ENCODE results near the gene ANKRD44. TPM values are rescaled to one million over a fixed set of nuclear protein-coding genes. Genes with fewer than 3 reads are reported as not detected.

ANKRD44 gene
- total and polyA plus RNA-seq, 7 donors = 0.35 to 9.3 (median 1.7) TPM

- H3K27ac ChIP-seq = no peak overlapping the region
- 84 to 88% (median 84%) methylated on average over 5 of the region's 5 CpGs for WGBS, 3 donors
Observed at GRCh38 chr2:197265924-197266323, 44.7 kb downstream of the ANKRD44 start.

GRCh38 chr2:197265036-197265435, 45.5 kb downstream of the ANKRD44 start:
- no peak for ATAC-seq
- Histone ChIP-seq H3K27ac (no peak overlapping the region), H3K4me3 (no peak overlapping the region), H3K9me3 (no peaks in the 10 kb centered on the region), H3K36me3 (ENCODE audit: insufficient read depth in 1 of 2, low read depth in 1 of 2) (no peaks in the 10 kb centered on the region), H3K27me3 (ENCODE audit: insufficient read depth in 3 of 3, low read length in 2 of 3) (no peaks in the 10 kb centered on the region), H3K4me1 (no peaks in the 10 kb centered on the region)
- intact Hi-C loops (cut with DNase I) = no loop called here
- no peak for DNase-seq
- WGBS, 3 donors = 89 to 93% (median 93%) methylated on average over 4 of the region's 4 CpGs
- TF ChIP-seq CTCF (IDR thresholded peaks at IDR 0.05) = no peak

More at GRCh38 chr2:197265924-197266323, 44.7 kb downstream of the ANKRD44 start:
- no peaks in the 10 kb centered on the region for H3K4me1 ChIP-seq
- no peak overlapping the region for H3K4me3 ChIP-seq
- intact Hi-C loops (cut with DNase I) = no loop called here
- no peaks in the 10 kb centered on the region for H3K27me3 ChIP-seq (ENCODE audit: insufficient read depth in 3 of 3, low read length in 2 of 3)
- TF ChIP-seq CTCF (IDR thresholded peaks at IDR 0.05) = no peak
- H3K9me3 ChIP-seq = no peaks in the 10 kb centered on the region
- H3K36me3 ChIP-seq (ENCODE audit: insufficient read depth in 1 of 2, low read depth in 1 of 2) = no peaks in the 10 kb centered on the region
- no peak for DNase-seq
- ATAC-seq = no peak

- H3K27ac ChIP-seq = no peak overlapping the region
- 78 to 80% (median 79%) methylated on average over 5 of the region's 5 CpGs for WGBS, 3 donors
- no peak for ATAC-seq
- no peaks in the 10 kb centered on the region for H3K36me3 ChIP-seq (ENCODE audit: insufficient read depth in 1 of 2, low read depth in 1 of 2)
- no peaks in the 10 kb centered on the region for H3K4me1 ChIP-seq
- no peaks in the 10 kb centered on the region for H3K27me3 ChIP-seq (ENCODE audit: insufficient read depth in 3 of 3, low read length in 2 of 3)
- no peak overlapping the region for H3K4me3 ChIP-seq
- no peaks in the 10 kb centered on the region for H3K9me3 ChIP-seq
- intact Hi-C loops (cut with DNase I) = no loop called here
- DNase-seq = no peak
- TF ChIP-seq CTCF (IDR thresholded peaks at IDR 0.05) = no peak
Observed at GRCh38 chr2:197264332-197264731, 46.2 kb downstream of the ANKRD44 start.

GRCh38 chr2:197263077-197263476, 47.5 kb downstream of the ANKRD44 start:
- no peak overlapping the region for H3K4me3 ChIP-seq
- no peaks in the 10 kb centered on the region for H3K36me3 ChIP-seq (ENCODE audit: insufficient read depth in 1 of 2, low read depth in 1 of 2)
- no peaks in the 10 kb centered on the region for H3K27me3 ChIP-seq (ENCODE audit: insufficient read depth in 3 of 3, low read length in 2 of 3)
- H3K27ac ChIP-seq = no peak overlapping the region
- intact Hi-C loops (cut with DNase I) = no loop called here
- WGBS, 3 donors = 93 to 99% (median 97%) methylated on average over 9 of the region's 9 CpGs
- no peak for ATAC-seq
- H3K9me3 ChIP-seq = no peaks in the 10 kb centered on the region
- H3K4me1 ChIP-seq = no peaks in the 10 kb centered on the region
- no peak for TF ChIP-seq CTCF (IDR thresholded peaks at IDR 0.05)
- DNase-seq = no peak

GRCh38 chr2:197261808-197262226, 48.8 kb downstream of the ANKRD44 start:
- H3K4me3 ChIP-seq = no peak overlapping the region
- intact Hi-C loops (cut with DNase I) = no loop called here
- no peaks in the 10 kb centered on the region for H3K9me3 ChIP-seq
- WGBS, 3 donors = 69 to 79% (median 71%) methylated on average over 6 of the region's 6 CpGs
- DNase-seq (no peak), ATAC-seq (no peak)
- H3K27ac ChIP-seq = no peak overlapping the region
- H3K4me1 ChIP-seq = no peaks in the 10 kb centered on the region
- H3K27me3 ChIP-seq (ENCODE audit: insufficient read depth in 3 of 3, low read length in 2 of 3) = no peaks in the 10 kb centered on the region
- TF ChIP-seq CTCF (IDR thresholded peaks at IDR 0.05) = no peak
- no peaks in the 10 kb centered on the region for H3K36me3 ChIP-seq (ENCODE audit: insufficient read depth in 1 of 2, low read depth in 1 of 2)
